ENCODE data around the gene NFE2L2. TPM values are rescaled to one million over a fixed set of nuclear protein-coding genes. Genes with fewer than 3 reads are reported as not detected.

The NFE2L2 gene
- total and polyA plus RNA-seq, 2 donors (not counting 1 experiment from before 2014, with no cell fraction given): 16.8 to 93.6 TPM

DNA sequence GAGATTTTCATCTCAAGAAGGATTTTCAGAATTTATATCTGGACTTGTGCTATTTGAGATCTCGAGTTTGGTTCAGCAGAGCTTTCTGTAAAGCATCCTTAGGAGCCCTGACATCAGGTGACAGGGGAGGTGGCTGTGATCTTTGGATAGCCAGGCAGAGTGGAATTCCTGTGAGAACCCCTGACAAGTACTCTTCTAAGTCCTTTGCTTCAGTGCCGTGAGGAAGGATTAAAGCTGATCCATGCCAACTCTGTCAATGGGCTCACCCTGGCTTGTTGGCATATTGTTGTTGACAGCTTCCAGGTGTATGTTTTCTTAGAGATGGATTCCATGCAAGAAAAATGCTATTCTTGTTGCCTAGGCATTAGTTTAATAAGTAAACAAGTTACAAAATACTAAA is 38.0 kb upstream of the NFE2L2 start:
- H3K9ac ChIP-seq (ENCODE audit: low read length): no peak overlapping the region
- H3K27ac Mint-ChIP-seq: no peak overlapping the region
- no peaks in the 10 kb centered on the region for H3K79me2 ChIP-seq (ENCODE audit: control insufficient read depth, insufficient read depth, low read length)
- H3K4me2 ChIP-seq (replicated peaks; ENCODE audit: low read depth, low read length, poor library complexity, severe bottlenecking): no peak overlapping the region
- no peak for TF ChIP-seq EZH2 (IDR thresholded peaks at IDR 0.05; ENCODE audit: borderline replicate concordance, insufficient read depth, low read depth, low read length, poor library complexity, severe bottlenecking)
- TF ChIP-seq, protein P1, sequence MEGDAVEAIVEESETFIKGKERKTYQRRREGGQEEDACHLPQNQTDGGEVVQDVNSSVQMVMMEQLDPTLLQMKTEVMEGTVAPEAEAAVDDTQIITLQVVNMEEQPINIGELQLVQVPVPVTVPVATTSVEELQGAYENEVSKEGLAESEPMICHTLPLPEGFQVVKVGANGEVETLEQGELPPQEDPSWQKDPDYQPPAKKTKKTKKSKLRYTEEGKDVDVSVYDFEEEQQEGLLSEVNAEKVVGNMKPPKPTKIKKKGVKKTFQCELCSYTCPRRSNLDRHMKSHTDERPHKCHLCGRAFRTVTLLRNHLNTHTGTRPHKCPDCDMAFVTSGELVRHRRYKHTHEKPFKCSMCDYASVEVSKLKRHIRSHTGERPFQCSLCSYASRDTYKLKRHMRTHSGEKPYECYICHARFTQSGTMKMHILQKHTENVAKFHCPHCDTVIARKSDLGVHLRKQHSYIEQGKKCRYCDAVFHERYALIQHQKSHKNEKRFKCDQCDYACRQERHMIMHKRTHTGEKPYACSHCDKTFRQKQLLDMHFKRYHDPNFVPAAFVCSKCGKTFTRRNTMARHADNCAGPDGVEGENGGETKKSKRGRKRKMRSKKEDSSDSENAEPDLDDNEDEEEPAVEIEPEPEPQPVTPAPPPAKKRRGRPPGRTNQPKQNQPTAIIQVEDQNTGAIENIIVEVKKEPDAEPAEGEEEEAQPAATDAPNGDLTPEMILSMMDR (IDR thresholded peaks at IDR 0.05): no peak
- no peak overlapping the region for H3K27ac ChIP-seq (ENCODE audit: low read length in 2 of 2)
- CTCF ChIA-PET: interaction anchor here (1.1 to 1.9 kb wide), 4 partner anchors 39 to 155 kb away, joined by 3 to 6 read pairs (median 3); no protein-coding TSS in a partner anchor
- DNase-seq: no peak
- H3K27me3 Mint-ChIP-seq: no peaks in the 10 kb centered on the region
- no peaks in the 10 kb centered on the region for H3K4me1 ChIP-seq (ENCODE audit: control insufficient read depth in 2 of 2, insufficient read depth in 2 of 2, low read length in 2 of 2)
- POLR2A ChIA-PET: no interaction called here
- no peak for ATAC-seq (ENCODE audit: low read depth)
- H3K4me3 Mint-ChIP-seq: no peak overlapping the region
- no peak overlapping the region for H2AFZ ChIP-seq (ENCODE audit: insufficient read depth, low read depth, low read length, poor library complexity, severe bottlenecking)
- H3K4me1 Mint-ChIP-seq: no peaks in the 10 kb centered on the region
- 50% methylated on average over 2 of the region's 2 CpGs for WGBS (ENCODE audit: insufficient coverage)
- H3K36me3 ChIP-seq (replicated peaks in 1 of 2; ENCODE audit: control extremely low read depth in 1 of 2, control insufficient read depth in 1 of 2, extremely low read depth in 1 of 2, insufficient read depth in 2 of 2, low read length in 1 of 2): no peaks in the 10 kb centered on the region
- no peak overlapping the region for H3K4me3 ChIP-seq (ENCODE audit: control extremely low read depth in 1 of 5, extremely low read depth in 1 of 5, insufficient read depth in 1 of 5, low read depth in 2 of 5, low read length in 4 of 5)
- no peaks in the 10 kb centered on the region for H3K27me3 ChIP-seq (replicated peaks in 1 of 4; ENCODE audit: control extremely low read depth in 1 of 4, control insufficient read depth in 3 of 4, insufficient read depth in 4 of 4, low read length in 3 of 4)
- intact Hi-C loops (cut with micrococcal nuclease): no loop called here
- H3K9me3 ChIP-seq (ENCODE audit: control extremely low read depth in 1 of 3, control insufficient read depth in 2 of 3, insufficient read depth in 1 of 3, low read length in 2 of 3): no peaks in the 10 kb centered on the region
- no peaks in the 10 kb centered on the region for H4K20me1 ChIP-seq (ENCODE audit: control insufficient read depth, insufficient read depth, low read length, poor library complexity, severe bottlenecking)
- H3K9me3 Mint-ChIP-seq (ENCODE audit: insufficient read depth): no peaks in the 10 kb centered on the region

DNA sequence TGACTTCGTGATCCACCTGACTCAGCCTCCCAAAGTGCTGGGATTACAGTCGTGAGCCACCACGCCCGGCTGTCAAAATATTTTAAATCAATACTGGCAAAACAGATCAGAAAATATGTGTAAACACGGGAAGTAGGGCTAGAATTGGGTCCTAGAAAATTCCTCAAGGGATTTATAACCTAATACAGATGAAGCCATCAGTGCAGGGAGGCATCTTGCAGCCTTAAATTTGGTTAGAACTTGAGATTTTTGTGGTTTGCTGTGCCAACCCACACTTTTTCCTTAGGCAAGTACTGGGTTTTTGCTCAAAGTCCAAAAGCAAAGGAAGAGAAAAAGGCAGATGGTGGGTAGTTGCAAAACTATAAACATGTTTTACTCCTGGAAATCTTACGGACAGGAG is 33.7 kb upstream of the NFE2L2 start:
- Histone ChIP-seq H3K9me3 (ENCODE audit: control extremely low read depth in 1 of 3, control insufficient read depth in 2 of 3, insufficient read depth in 1 of 3, low read length in 2 of 3) (no peaks in the 10 kb centered on the region), H3K36me3 (replicated peaks in 1 of 2; ENCODE audit: control extremely low read depth in 1 of 2, control insufficient read depth in 1 of 2, extremely low read depth in 1 of 2, insufficient read depth in 2 of 2, low read length in 1 of 2) (no peaks in the 10 kb centered on the region), H3K4me1 (ENCODE audit: control insufficient read depth in 2 of 2, insufficient read depth in 2 of 2, low read length in 2 of 2) (peaks cover 0 to 2% of the 10 kb centered on the region in 2 donors), H3K79me2 (ENCODE audit: control insufficient read depth, insufficient read depth, low read length) (no peaks in the 10 kb centered on the region), H3K27me3 (replicated peaks in 1 of 4; ENCODE audit: control extremely low read depth in 1 of 4, control insufficient read depth in 3 of 4, insufficient read depth in 4 of 4, low read length in 3 of 4) (no peaks in the 10 kb centered on the region), H4K20me1 (ENCODE audit: control insufficient read depth, insufficient read depth, low read length, poor library complexity, severe bottlenecking) (no peaks in the 10 kb centered on the region), H3K27ac (ENCODE audit: low read length in 2 of 2) (no peak overlapping the region), H3K4me2 (replicated peaks; ENCODE audit: low read depth, low read length, poor library complexity, severe bottlenecking) (no peak overlapping the region), H3K9ac (ENCODE audit: low read length) (no peak overlapping the region), H2AFZ (ENCODE audit: insufficient read depth, low read depth, low read length, poor library complexity, severe bottlenecking) (no peak overlapping the region), H3K4me3 (ENCODE audit: control extremely low read depth in 1 of 5, extremely low read depth in 1 of 5, insufficient read depth in 1 of 5, low read depth in 2 of 5, low read length in 4 of 5) (no peak overlapping the region)
- peaks cover 4% of the 10 kb centered on the region for H3K4me1 Mint-ChIP-seq
- ATAC-seq (ENCODE audit: low read depth) (no peak), DNase-seq (no peak)
- H3K9me3 Mint-ChIP-seq (ENCODE audit: insufficient read depth): no peaks in the 10 kb centered on the region
- H3K4me3 Mint-ChIP-seq: no peak overlapping the region
- ChIA-PET POLR2A (no interaction called here), CTCF (interaction anchor here (1.0 to 1.3 kb wide), 2 partner anchors 35 to 133 kb away, joined by 3 to 4 read pairs; no protein-coding TSS in a partner anchor)
- H3K27ac Mint-ChIP-seq: no peak overlapping the region
- intact Hi-C loops (cut with micrococcal nuclease): loop anchor here (5.0 kb wide), 1 partner anchor 34 kb away; no protein-coding TSS in a partner anchor
- no peaks in the 10 kb centered on the region for H3K27me3 Mint-ChIP-seq
- TF ChIP-seq, protein P1 (IDR thresholded peaks at IDR 0.05): no peak
- TF ChIP-seq EZH2 (IDR thresholded peaks at IDR 0.05; ENCODE audit: borderline replicate concordance, insufficient read depth, low read depth, low read length, poor library complexity, severe bottlenecking): no peak
- 89% methylated on average over 1 of the region's 6 CpGs for WGBS (ENCODE audit: insufficient coverage)
